T-helper 17 cell (primary cell): ENCODE data around the gene CRACDL. TPM values are rescaled to one million over a fixed set of nuclear protein-coding genes. Genes with fewer than 3 reads are reported as not detected.
A peak's percentile ranks its signal among the peaks of the same experiment; 100 is the strongest.

ENCODE experiments used
- ATAC-seq: fragments of 150-1000 bp; cut with Tn5 transposase; 2 replicates; pipeline ENCODE4 v1.10.0; 2021; ENCODE audit warnings: mild to moderate bottlenecking, moderate library complexity
- DNase-seq, 3 donors: peaks; one replicate each; pipeline versions ENCODE4 v3.0.0 to v3.0.0-alpha.2; 2020 to 2021
- H3K9me3 ChIP-seq: one replicate; pipeline ENCODE4 v1.7.0; 2013; ENCODE audit warnings: low read length, mild to moderate bottlenecking; ENCODE audit not compliant: control insufficient read depth, poor library complexity, severe bottlenecking
- H3K27ac Mint-ChIP-seq: one replicate; pipeline ENCODE4 v1.8.0; 2022; ENCODE audit warnings: mild to moderate bottlenecking, moderate library complexity, mixed read lengths
- H3K27me3 Mint-ChIP-seq: one replicate; pipeline ENCODE4 v1.8.0; 2022; ENCODE audit warnings: mixed read lengths
- H3K36me3 Mint-ChIP-seq: one replicate; pipeline ENCODE4 v1.8.0; 2022; ENCODE audit warnings: low read depth, mixed read lengths
- H3K4me1 Mint-ChIP-seq: one replicate; pipeline ENCODE4 v1.8.0; 2022; ENCODE audit warnings: mild to moderate bottlenecking, mixed read lengths
- H3K4me3 Mint-ChIP-seq: one replicate; pipeline ENCODE4 v1.8.0; 2022; ENCODE audit warnings: mild to moderate bottlenecking, moderate library complexity, mixed read lengths
- total RNA-seq, 4 donors: library from RNA in 2 of 4; stranded (reverse) in 2 of 4; gene quantifications; one replicate each; pipeline ENCODE4 v1.2.3 and lab custom pipeline; 2022 to 2026

CRACDL gene
- total RNA-seq, 2 donors from 2014 or later = 0.29 to 0.55 TPM

DNA sequence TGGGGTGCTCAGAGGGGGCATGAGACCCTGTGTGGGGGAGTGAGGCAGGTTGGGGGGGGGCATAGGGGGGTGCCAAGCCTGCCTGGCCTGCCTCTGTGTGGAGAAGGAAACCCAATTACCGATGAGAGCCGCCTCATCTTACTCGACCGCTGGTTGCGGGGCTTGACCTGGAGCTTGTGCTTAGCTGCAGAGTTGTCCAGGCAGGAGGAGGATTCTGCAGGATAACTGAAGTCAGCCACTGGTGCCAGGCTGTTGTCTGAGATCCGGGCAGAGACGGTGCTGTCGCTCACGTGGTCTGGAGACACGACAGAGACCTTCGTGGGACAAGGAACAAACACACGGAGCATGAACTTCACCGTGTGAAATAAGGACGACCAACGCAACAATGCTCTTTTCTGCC, 109.2 kb downstream of the CRACDL start:
- Mint-ChIP-seq H3K4me1 (peaks cover 53% of the 10 kb centered on the region), H3K27me3 (no peaks in the 10 kb centered on the region), H3K4me3 (no peak overlapping the region), H3K27ac (peak overlapping the region; percentile 94), H3K36me3 (no peaks in the 10 kb centered on the region)
- no peaks in the 10 kb centered on the region for H3K9me3 ChIP-seq
- DNase-seq (no peak), ATAC-seq (no peak)

DNA sequence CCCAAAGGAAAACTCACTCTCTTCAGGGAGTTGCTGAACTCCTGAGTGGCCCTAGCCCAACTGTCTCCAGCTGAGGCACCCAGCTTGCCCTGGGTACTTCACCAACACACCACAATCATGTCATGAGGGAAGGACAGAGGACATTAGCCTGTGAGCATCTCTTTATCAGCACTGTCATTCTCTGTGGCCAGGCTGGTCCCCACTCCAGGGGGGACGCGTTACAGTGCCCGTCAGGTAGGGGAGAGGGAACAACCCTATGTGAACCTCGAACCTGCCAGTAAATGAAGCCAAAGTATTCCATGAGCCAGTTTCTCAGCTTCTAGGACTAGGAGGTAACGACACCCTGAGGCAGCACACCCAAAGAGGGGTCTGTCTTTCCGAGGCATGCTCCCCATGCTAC, 110.2 kb downstream of the CRACDL start:
- Mint-ChIP-seq H3K4me3 (no peak overlapping the region), H3K36me3 (no peaks in the 10 kb centered on the region), H3K27me3 (no peaks in the 10 kb centered on the region), H3K4me1 (peaks cover 52% of the 10 kb centered on the region), H3K27ac (peak overlapping the region; percentile 94)
- ATAC-seq (no peak), DNase-seq (no peak)
- H3K9me3 ChIP-seq = no peaks in the 10 kb centered on the region

DNA sequence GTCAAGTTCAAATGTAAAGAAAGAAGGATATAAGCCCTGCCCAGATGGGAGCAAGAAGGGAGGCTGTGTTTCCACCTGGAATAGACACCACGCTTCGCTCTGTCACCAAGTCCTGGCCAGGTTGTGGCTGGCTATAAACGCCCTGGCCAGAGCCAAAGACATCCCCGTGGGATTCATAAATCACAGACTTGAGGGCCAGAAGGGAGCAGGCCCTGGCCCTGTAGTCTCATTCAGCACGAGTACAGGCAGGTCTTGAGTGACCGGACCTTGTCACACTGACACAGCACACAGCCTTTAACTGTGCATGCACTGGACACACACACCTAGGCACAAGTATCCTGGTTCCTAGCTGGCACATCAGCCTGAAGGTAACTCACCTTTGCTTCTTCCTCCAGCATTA, 110.6 kb downstream of the CRACDL start:
- Mint-ChIP-seq H3K4me1 (peaks cover 49% of the 10 kb centered on the region), H3K4me3 (no peak overlapping the region), H3K36me3 (no peaks in the 10 kb centered on the region), H3K27ac (peak overlapping the region; percentile 94), H3K27me3 (no peaks in the 10 kb centered on the region)
- DNase-seq (no peak), ATAC-seq (no peak)
- H3K9me3 ChIP-seq = no peaks in the 10 kb centered on the region

DNA sequence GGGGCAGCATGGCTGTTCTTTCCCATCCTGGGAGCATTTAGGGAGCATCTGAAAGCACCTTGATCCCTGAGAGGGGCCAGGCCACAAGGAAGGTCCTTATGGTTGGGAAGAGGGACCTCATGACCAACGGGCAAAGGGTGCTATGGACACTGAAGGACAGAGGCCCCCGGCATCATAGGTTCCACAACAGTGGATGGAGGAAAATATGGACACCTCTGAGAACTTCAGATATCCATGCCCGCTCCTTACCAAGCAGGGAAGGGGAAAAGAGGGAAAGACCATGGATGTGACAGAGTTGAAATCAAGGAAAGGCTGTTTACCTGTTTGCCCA, 111.0 kb downstream of the CRACDL start:
- no peaks in the 10 kb centered on the region for H3K9me3 ChIP-seq
- H3K36me3 Mint-ChIP-seq = no peaks in the 10 kb centered on the region
- no peak overlapping the region for H3K4me3 Mint-ChIP-seq
- ATAC-seq (no peak), DNase-seq (no peak)
- no peaks in the 10 kb centered on the region for H3K27me3 Mint-ChIP-seq
- H3K4me1 Mint-ChIP-seq = peaks cover 46% of the 10 kb centered on the region
- H3K27ac Mint-ChIP-seq = peak overlapping the region; percentile 94

DNA sequence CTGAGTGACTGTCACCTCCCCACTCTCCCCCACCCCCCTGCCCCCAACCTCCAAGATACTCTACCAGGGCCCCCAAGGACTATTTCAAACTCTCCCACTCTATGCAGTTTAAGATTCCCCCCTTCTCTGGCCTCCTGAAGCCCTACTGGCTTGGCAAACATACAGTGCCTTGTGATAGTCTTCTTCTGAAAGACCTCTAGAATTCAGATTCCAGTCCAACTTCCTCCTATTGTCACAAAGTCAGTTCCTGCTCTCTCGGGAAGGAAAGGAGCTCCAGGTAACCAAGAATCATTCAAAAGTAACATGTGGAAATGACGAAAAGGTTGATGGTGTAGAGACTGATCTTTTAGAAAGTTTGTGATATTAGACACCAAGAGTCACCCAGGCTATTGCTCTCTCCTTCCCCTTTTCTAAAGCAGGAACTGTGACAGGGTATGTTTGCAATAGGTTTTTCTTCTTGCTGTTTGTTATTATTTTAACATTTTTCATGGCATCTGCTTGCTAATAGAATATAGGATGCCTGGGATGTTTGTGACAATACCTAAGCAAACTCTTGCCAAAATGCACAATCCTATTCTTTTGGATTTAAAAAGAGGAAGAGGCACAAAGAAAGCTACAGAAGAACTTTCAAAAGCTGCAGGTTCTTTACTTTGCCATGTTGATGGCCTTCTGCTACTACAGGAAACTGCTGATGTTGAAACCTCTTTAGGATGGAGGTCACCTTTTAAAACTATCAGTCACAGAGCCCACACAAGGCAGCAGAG, 111.6 kb downstream of the CRACDL start:
- no peak for DNase-seq
- H3K36me3 Mint-ChIP-seq = no peaks in the 10 kb centered on the region
- peak overlapping the region; percentile 94 for H3K27ac Mint-ChIP-seq
- peaks cover 42% of the 10 kb centered on the region for H3K4me1 Mint-ChIP-seq
- ATAC-seq = no peak
- peak overlapping the region; percentile 57 for H3K4me3 Mint-ChIP-seq
- H3K9me3 ChIP-seq = no peaks in the 10 kb centered on the region
- H3K27me3 Mint-ChIP-seq = no peaks in the 10 kb centered on the region

DNA sequence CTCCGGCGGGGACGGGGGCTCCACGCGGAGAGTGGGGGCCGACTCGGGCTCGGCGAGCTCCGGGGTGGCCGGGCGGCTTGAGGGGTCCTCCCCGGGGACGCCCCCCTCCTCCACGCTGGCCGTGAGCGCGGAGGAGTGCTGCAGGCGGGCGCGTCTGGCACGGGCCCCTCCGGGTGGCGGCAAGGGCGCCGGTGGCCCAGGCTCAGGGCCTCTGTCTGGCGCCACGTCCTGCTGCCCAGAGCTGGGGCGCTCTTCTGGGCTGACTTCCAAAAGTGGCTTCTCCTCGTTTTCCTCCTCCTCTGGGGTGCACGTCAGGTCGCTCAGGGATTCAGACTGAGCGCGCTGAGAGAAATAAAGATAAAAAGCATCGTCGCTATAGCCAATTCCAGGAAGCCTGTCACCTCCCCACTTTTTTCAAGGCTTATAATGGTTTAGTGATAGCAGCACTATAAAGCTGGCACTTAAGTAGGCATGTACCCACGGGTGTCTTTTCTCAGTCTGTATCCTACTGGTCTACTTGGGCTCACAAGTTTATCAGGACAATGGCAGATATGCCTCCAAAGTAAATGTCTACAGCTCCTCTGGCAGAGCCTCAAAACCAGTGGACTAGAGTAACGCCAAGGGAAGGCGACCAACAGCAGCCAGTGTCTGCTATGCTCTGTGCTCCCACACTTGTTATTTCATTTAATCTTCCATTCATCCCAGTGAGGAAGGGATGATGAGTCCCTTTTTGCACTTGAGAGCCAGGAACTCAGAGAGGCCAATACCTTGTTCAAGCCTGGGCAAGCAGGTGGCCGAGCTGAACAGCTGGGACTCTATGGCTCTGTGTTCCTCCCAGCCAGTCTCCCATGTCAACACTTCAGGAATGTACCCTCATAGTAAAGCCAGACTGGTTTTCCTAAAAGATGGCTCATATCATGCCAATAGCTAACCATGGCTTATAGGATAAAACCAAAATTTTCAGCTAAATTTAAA, 112.5 kb downstream of the CRACDL start:
- H3K4me1 Mint-ChIP-seq = peaks cover 32% of the 10 kb centered on the region
- peak overlapping the region; percentile 87 for H3K4me3 Mint-ChIP-seq
- DNase-seq (no peak), ATAC-seq (no peak)
- no peaks in the 10 kb centered on the region for H3K27me3 Mint-ChIP-seq
- H3K27ac Mint-ChIP-seq = peak overlapping the region; percentile 94
- H3K36me3 Mint-ChIP-seq = no peaks in the 10 kb centered on the region
- no peaks in the 10 kb centered on the region for H3K9me3 ChIP-seq

DNA sequence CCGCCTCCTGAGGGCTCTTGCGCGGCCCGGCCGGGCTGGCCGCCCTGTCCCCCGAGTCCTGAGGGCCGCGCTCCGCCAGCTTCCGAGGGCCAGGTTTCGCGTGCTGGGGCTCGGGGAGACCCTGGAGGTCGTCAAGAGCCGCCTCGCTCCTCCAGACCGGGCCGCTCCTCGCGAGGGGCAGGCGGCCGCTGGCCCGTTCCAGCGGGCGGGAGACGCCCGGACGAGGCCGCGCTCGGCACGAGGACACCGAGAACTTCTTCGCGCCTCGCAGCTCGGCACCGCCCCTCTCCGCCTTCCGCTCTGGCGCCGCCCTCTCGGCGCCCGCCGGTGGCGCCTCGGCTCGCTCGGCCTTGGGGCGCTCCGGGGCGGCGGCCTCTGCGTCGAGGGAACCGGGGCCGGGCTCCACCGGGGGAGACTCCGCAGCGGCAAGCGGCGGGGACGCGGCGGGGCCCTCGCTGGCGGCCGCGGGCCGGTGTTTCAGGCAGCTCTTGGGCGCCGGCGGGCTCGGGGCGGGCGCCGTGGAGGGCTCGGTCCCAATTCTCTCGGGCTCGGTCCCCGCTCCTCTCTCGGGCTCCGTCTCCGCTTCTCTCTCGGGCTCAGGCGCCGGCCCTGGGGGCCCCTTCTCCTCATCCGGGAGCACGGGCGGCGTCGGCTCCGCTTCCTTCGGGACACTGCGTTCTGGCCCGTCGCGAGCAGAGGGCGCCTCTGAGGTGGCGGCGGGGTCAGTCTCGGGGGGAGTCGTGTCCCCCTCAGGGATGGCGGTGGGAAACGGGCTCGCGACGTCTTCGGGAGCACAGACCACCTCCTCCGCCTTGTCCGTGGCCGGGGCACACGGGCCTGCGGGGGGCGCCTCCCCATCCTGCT, 113.5 kb downstream of the CRACDL start:
- peak; percentile 42 to 70 (median 54) for DNase-seq

DNA sequence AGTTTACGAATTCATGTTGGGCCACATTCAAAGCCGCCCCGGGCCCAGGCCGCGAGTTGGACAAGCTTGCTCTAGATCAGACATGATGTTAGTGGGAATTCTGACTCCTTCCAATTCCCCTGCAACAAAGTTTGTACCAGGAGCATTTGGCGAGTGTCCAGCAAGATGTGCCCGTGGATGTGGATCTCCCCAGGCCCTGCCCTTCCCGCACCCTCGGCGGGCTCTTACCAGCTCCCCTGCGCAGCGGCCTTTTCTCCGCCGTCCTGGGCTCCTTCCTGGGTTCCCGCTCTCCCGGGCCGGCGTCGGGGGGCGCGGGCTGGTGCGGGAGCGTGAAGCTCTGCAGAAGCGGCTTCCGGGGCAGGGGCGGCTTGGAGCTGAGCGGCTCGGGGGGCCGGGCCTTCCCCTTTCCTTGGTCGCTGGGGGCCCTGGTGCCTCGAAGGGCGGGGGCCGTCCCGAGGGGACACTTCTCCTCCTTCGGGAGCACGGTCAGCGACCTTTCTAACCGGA, 114.3 kb downstream of the CRACDL start:
- Mint-ChIP-seq H3K4me3 (no peak overlapping the region), H3K36me3 (peaks cover under 1% of the 10 kb centered on the region), H3K27me3 (peaks cover under 1% of the 10 kb centered on the region), H3K4me1 (peaks cover 22% of the 10 kb centered on the region), H3K27ac (no peak overlapping the region)
- DNase-seq (no peak), ATAC-seq (no peak)
- no peaks in the 10 kb centered on the region for H3K9me3 ChIP-seq

More for the DNA sequence above, 113.5 kb downstream of the CRACDL start:
- no peaks in the 10 kb centered on the region for H3K9me3 ChIP-seq
- ATAC-seq = peak; percentile 94
- peak overlapping the region; percentile 78 for H3K4me3 Mint-ChIP-seq
- no peak overlapping the region for H3K27ac Mint-ChIP-seq
- H3K36me3 Mint-ChIP-seq = no peaks in the 10 kb centered on the region
- H3K4me1 Mint-ChIP-seq = peaks cover 25% of the 10 kb centered on the region
- no peaks in the 10 kb centered on the region for H3K27me3 Mint-ChIP-seq

DNA sequence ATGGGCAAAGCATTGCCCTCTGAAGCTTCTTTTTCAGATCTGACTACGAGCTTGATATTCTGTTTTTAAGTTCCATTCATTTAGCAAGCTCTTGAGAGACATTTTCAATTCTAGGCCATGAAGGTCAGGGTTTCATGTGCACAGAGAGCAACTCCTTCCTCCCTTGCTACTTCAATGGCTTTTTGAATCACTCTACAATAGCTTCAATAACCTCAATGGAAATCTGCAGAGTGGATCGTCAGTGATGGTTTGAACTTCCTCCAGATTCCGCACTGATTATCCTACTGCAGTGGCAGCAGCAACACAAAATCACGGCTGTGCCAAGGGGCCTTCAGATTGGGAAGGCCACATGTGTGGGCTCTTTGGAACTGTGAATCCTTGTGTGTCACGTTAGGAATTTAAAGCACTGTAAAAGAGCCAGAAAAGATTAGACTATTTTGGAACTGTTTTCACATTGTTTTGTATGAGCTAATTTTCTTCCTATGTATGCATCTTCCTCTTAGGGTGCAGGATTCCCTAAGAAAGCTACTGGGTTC, 116.7 kb downstream of the CRACDL start:
- Mint-ChIP-seq H3K27ac (no peak overlapping the region), H3K27me3 (peaks cover 7% of the 10 kb centered on the region), H3K4me3 (no peak overlapping the region), H3K36me3 (peaks cover 7% of the 10 kb centered on the region), H3K4me1 (peaks cover 17% of the 10 kb centered on the region)
- H3K9me3 ChIP-seq = no peaks in the 10 kb centered on the region
- ATAC-seq (no peak), DNase-seq (no peak)

DNA sequence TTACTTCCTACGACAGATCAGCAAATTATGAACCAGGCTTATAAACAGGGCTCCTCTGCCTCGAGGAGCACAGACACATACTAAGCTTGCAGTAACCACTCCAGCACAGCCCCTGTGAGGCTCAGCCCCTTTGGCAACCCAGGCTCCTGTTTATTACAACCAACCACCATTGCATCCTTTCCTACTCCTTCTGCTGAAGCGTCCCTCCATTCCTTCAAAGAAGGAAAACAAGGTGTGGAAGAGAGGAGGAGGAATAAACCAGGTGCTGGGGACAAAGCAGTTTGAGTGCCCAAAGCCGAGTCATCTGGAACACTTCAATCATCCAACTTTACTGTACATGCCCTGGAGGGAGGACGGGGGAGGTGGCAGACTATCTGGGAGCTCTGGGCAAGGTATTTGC, 117.9 kb downstream of the CRACDL start:
- peaks cover 7% of the 10 kb centered on the region for H3K27me3 Mint-ChIP-seq
- H3K36me3 Mint-ChIP-seq = peaks cover 7% of the 10 kb centered on the region
- DNase-seq (no peak), ATAC-seq (no peak)
- peaks cover 11% of the 10 kb centered on the region for H3K4me1 Mint-ChIP-seq
- no peak overlapping the region for H3K4me3 Mint-ChIP-seq
- H3K27ac Mint-ChIP-seq = no peak overlapping the region
- no peaks in the 10 kb centered on the region for H3K9me3 ChIP-seq

DNA sequence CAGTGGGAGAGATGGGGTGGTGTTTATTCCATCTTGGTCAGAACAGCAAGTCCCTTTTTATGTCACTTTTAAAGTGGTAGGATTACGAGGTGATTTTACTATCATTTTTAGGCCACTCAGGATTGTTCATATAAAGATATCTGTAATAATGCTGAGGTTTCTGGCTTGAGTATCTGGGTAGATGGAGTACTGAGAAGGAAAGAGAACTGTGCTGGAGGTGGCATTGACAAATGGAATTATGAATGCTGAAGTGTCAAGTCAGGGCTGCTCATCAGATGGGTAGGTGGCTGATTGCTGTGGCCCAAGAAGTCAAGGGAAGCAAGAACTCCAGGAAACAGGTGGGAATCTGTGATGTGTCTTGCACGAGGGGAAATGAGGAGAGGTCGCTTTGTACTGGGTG, 119.7 kb downstream of the CRACDL start:
- no peak overlapping the region for H3K4me3 Mint-ChIP-seq
- no peak for ATAC-seq
- no peak for DNase-seq
- no peak overlapping the region for H3K27ac Mint-ChIP-seq
- H3K27me3 Mint-ChIP-seq = peaks cover 7% of the 10 kb centered on the region
- H3K36me3 Mint-ChIP-seq = peaks cover 7% of the 10 kb centered on the region
- H3K9me3 ChIP-seq = no peaks in the 10 kb centered on the region
- H3K4me1 Mint-ChIP-seq = peaks cover 13% of the 10 kb centered on the region

DNA sequence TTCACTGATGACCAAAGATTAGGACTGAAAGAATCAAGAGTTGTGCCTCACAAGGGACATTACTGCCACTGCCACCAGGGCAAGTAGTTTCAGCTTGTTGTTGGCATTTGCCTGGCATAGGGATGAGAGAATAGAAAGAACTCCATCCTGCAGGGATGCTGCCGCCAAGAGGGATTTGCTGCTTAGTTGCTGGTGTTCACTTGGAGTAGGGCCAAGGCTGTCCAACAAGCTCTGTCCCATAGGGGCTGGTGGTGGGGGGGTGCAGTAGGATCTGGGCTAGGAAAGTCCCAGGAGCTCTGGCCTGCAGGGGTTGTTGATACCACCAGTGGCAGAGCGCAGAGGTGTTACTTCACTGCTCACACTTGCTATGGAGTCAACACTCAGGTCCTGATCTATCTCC, 120.2 kb downstream of the CRACDL start:
- peaks cover 7% of the 10 kb centered on the region for H3K27me3 Mint-ChIP-seq
- no peak overlapping the region for H3K27ac Mint-ChIP-seq
- peaks cover 13% of the 10 kb centered on the region for H3K4me1 Mint-ChIP-seq
- ATAC-seq (no peak), DNase-seq (no peak)
- H3K36me3 Mint-ChIP-seq = peaks cover 7% of the 10 kb centered on the region
- H3K9me3 ChIP-seq = no peaks in the 10 kb centered on the region
- H3K4me3 Mint-ChIP-seq = no peak overlapping the region
